ENCODE data around the gene TNK2. TPM values are rescaled to one million over a fixed set of nuclear protein-coding genes. Genes with fewer than 3 reads are reported as not detected.

The TNK2 gene
- total RNA-seq, 1 donor = 10.8 TPM

- no peak for DNase-seq (ENCODE audit: low read depth)
- no peak for TF ChIP-seq CTCF (IDR thresholded peaks at IDR 0.05; ENCODE audit: insufficient read depth, low read length)
- H3K4me3 ChIP-seq (ENCODE audit: low read depth, low read length) = no peak overlapping the region
Observed at GRCh38 chr3:195932418-195933043, 24.2 kb upstream of the TNK2 start.

GRCh38 chr3:195931582-195932273, 23.4 kb upstream of the TNK2 start:
- H3K4me3 ChIP-seq (ENCODE audit: low read depth, low read length) = no peak overlapping the region
- TF ChIP-seq CTCF (IDR thresholded peaks at IDR 0.05; ENCODE audit: insufficient read depth, low read length) = no peak
- DNase-seq (ENCODE audit: low read depth) = no peak

DNA sequence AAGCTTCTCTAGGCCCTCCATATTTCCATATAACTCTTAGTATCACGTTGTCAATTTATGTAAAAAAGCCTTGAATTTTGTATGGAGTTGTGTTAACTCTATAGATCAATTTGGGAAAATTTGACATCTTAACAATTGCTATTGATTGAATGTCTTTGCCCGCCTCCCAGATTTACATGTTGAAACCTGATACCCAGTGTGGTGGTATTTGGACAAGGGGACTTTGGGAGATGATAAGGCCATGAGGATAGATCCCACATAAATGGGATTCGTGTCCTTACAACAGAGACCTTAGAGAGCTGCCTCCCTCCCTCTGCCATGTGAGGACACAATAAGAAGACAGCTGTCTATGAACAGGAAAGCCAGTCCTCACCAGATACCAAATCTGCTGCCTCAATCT, 21.1 kb upstream of the TNK2 start:
- no peak overlapping the region for H3K4me3 ChIP-seq (ENCODE audit: low read depth, low read length)
- TF ChIP-seq CTCF (IDR thresholded peaks at IDR 0.05; ENCODE audit: insufficient read depth, low read length) = no peak
- no peak for DNase-seq (ENCODE audit: low read depth)

- no peak for TF ChIP-seq CTCF (IDR thresholded peaks at IDR 0.05; ENCODE audit: insufficient read depth, low read length)
- H3K4me3 ChIP-seq (ENCODE audit: low read depth, low read length) = no peak overlapping the region
- no peak for DNase-seq (ENCODE audit: low read depth)
Observed at GRCh38 chr3:195921334-195921791, 13.0 kb upstream of the TNK2 start.

- H3K4me3 ChIP-seq (ENCODE audit: low read depth, low read length) = no peak overlapping the region
- no peak for DNase-seq (ENCODE audit: low read depth)
- TF ChIP-seq CTCF (IDR thresholded peaks at IDR 0.05; ENCODE audit: insufficient read depth, low read length) = no peak
Observed at GRCh38 chr3:195918176-195918575, 9.8 kb upstream of the TNK2 start.

- TF ChIP-seq CTCF (IDR thresholded peaks at IDR 0.05; ENCODE audit: insufficient read depth, low read length) = no peak
- H3K4me3 ChIP-seq (ENCODE audit: low read depth, low read length) = no peak overlapping the region
- DNase-seq (ENCODE audit: low read depth) = no peak
Observed at GRCh38 chr3:195916991-195917390, 8.6 kb upstream of the TNK2 start.

Data from fibroblast of the aortic adventitia (primary cell).